H1 (cell line): Measurements from ENCODE around the gene LY6G6C.

Experiments used
- ASH2L ChIP-seq: fragments of 200-600, 300-600 bp; sonication (generic); IDR thresholded peaks from one replicate; pipeline ENCODE4 v1.7.1; 2017; ENCODE audit warnings: low read length
- CHD2 ChIP-seq: IDR thresholded peaks from 2 replicates; pipeline ENCODE4 v1.6.1; 2012; ENCODE audit warnings: low read length, improper control_type of control experiment
- CREB1 ChIP-seq: IDR thresholded peaks from 2 replicates; pipeline ENCODE4 v1.6.1; 2012; ENCODE audit warnings: inconsistent platforms
- EGR1 ChIP-seq: IDR thresholded peaks from 2 replicates; pipeline ENCODE4 v1.6.1; 2011; ENCODE audit warnings: low read depth, low read length, borderline replicate concordance
- EZH2 ChIP-seq: fragments of 200-600 bp; sonication (generic); IDR thresholded peaks from 2 replicates; pipeline ENCODE4 v1.7.1; 2012; ENCODE audit warnings: low read depth, mild to moderate bottlenecking, moderate library complexity, low read length, inconsistent platforms; ENCODE audit not compliant: severe bottlenecking
- JUND ChIP-seq: IDR thresholded peaks from 2 replicates; pipeline ENCODE4 v1.6.1; 2011; ENCODE audit warnings: mild to moderate bottlenecking, improper control_type of control experiment, low read length
- KDM1A ChIP-seq: fragments of 200-600, 300-600 bp; sonication (generic); IDR thresholded peaks from 2 replicates; pipeline ENCODE4 v1.7.1; 2016; ENCODE audit warnings: mild to moderate bottlenecking, low read length, borderline replicate concordance
- POLR2A ChIP-seq, 2 experiments: IDR thresholded peaks; 1 replicate in 1 of 2; 2 replicates in 1 of 2; pipeline ENCODE4 v1.6.1; 2011; ENCODE audit warnings: low read depth in 2 of 2, low read length in 2 of 2, mild to moderate bottlenecking in 2 of 2; ENCODE audit errors: control extremely low read depth in 1 of 2
- POLR2AphosphoS5 ChIP-seq: IDR thresholded peaks from 2 replicates; pipeline ENCODE4 v1.6.1; 2011; ENCODE audit warnings: low read depth, low read length
- SIX5 ChIP-seq: IDR thresholded peaks from 2 replicates; pipeline ENCODE4 v1.6.1; 2011; ENCODE audit warnings: mild to moderate bottlenecking, low read depth, low read length
- SRF ChIP-seq: IDR thresholded peaks from 2 replicates; pipeline ENCODE4 v1.6.1; 2011; ENCODE audit warnings: mild to moderate bottlenecking, low read depth, low read length, moderate library complexity
- TAF1 ChIP-seq: IDR thresholded peaks from 2 replicates; pipeline ENCODE4 v1.6.1; 2011; ENCODE audit warnings: mild to moderate bottlenecking, low read depth, low read length
- TAF7 ChIP-seq: optimal IDR thresholded peaks from 2 replicates; pipeline ENCODE3; 2011; ENCODE audit warnings: low read depth, mild to moderate bottlenecking, inconsistent platforms, low read length, moderate library complexity, borderline replicate concordance
- TF ChIP-seq, protein P1 (sequence below), 3 experiments: IDR thresholded peaks; 1 replicate in 2 of 3; 2 replicates in 1 of 3; pipeline versions ENCODE4 v1.5.1 to v1.6.1; 2011; ENCODE audit warnings: low read length in 3 of 3, mild to moderate bottlenecking in 3 of 3, inconsistent platforms in 2 of 3, low read depth in 1 of 3, moderate library complexity in 1 of 3; ENCODE audit not compliant: insufficient read depth in 1 of 3; ENCODE audit errors: control extremely low read depth in 1 of 3

GRCh38 chr6:31734247-31734820 lies 12.8 kb upstream of the LY6G6C start:
- TF ChIP-seq, protein P1, sequence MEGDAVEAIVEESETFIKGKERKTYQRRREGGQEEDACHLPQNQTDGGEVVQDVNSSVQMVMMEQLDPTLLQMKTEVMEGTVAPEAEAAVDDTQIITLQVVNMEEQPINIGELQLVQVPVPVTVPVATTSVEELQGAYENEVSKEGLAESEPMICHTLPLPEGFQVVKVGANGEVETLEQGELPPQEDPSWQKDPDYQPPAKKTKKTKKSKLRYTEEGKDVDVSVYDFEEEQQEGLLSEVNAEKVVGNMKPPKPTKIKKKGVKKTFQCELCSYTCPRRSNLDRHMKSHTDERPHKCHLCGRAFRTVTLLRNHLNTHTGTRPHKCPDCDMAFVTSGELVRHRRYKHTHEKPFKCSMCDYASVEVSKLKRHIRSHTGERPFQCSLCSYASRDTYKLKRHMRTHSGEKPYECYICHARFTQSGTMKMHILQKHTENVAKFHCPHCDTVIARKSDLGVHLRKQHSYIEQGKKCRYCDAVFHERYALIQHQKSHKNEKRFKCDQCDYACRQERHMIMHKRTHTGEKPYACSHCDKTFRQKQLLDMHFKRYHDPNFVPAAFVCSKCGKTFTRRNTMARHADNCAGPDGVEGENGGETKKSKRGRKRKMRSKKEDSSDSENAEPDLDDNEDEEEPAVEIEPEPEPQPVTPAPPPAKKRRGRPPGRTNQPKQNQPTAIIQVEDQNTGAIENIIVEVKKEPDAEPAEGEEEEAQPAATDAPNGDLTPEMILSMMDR (IDR thresholded peaks at IDR 0.05; ENCODE audit: control extremely low read depth in 1 of 3, insufficient read depth in 1 of 3, low read depth in 1 of 3, low read length in 3 of 3), result no peak
- TF ChIP-seq POLR2A (IDR thresholded peaks at IDR 0.05; ENCODE audit: control extremely low read depth in 1 of 2, low read depth in 2 of 2, low read length in 2 of 2) (no peak; a peak in 1 of 3 replicates), SRF (no peak), EGR1 (no peak), SIX5 (no peak), TAF7 (no peak), CHD2 (no peak), POLR2AphosphoS5 (no peak), EZH2 (no peak), JUND (no peak), KDM1A (no peak), CREB1 (no peak), ASH2L (no peak), TAF1 (no peak)
